Fibroblast of lung (primary cell): ENCODE measurements around the gene TAOK2.

Source experiments
- CTCF ChIP-seq, 2 donors: IDR thresholded peaks in 1 of 2; conservative IDR thresholded peaks in 1 of 2; 1 replicate in 1 of 2; 2 replicates in 1 of 2; pipeline ENCODE4 v1.5.1; 2011 to 2012; ENCODE audit warnings: low read length in 2 of 2, control low read depth in 1 of 2, inconsistent platforms in 1 of 2, low read depth in 1 of 2, mild to moderate bottlenecking in 1 of 2
- EZH2 ChIP-seq: IDR thresholded peaks from 2 replicates; pipeline ENCODE4 v1.5.1; 2012; ENCODE audit warnings: low read length, control low read depth, mild to moderate bottlenecking; ENCODE audit errors: missing control alignments

- TF ChIP-seq CTCF (conservative IDR thresholded peaks at IDR 0.05 in 1 of 2, IDR thresholded peaks at IDR 0.05 in 1 of 2; ENCODE audit: low read depth in 1 of 2, low read length in 2 of 2), result no peak
- TF ChIP-seq EZH2, result no peak
Observed at GRCh38 chr16:29972992-29973383, 680 bp upstream of the TAOK2 start.
